Measurements from ENCODE around the gene ZNRF4.

ZNRF4 gene

GRCh38 chr19:5443723-5444122 is 11.5 kb upstream of the ZNRF4 start:
- no peak overlapping the region for H3K27ac ChIP-seq (ENCODE audit: extremely low read depth, low read depth, low read length)
- ChIA-PET CTCF (interaction anchor here (0.6 kb wide), 1 partner anchor 10 kb away, joined by 4 read pairs; no protein-coding TSS in a partner anchor), POLR2A (no interaction called here)
- no peak overlapping the region for H3K4me3 ChIP-seq (ENCODE audit: low read depth, low read length)
- H3K36me3 ChIP-seq (ENCODE audit: control insufficient read depth in 2 of 2, insufficient read depth in 1 of 2, low read length in 2 of 2) = no peaks in the 10 kb centered on the region
- TF ChIP-seq GLI2 (tag by site-specific recombination; IDR thresholded peaks at IDR 0.05; ENCODE audit: borderline replicate concordance, low read depth) (no peak), AEBP2 (tag by site-specific recombination; IDR thresholded peaks at IDR 0.05; ENCODE audit: borderline replicate concordance) (no peak), ZNF623 (tag by site-specific recombination; IDR thresholded peaks at IDR 0.05) (peak; percentile 90), ZNF121 (tag by site-specific recombination; IDR thresholded peaks at IDR 0.05) (no peak), OVOL3 (tag by site-specific recombination; IDR thresholded peaks at IDR 0.05) (no peak), HOXD13 (CRISPR knock-in tag; IDR thresholded peaks at IDR 0.05; ENCODE audit: borderline replicate concordance) (no peak), ZNF530 (tag by site-specific recombination; IDR thresholded peaks at IDR 0.05; ENCODE audit: low read depth) (no peak)
- no peaks in the 10 kb centered on the region for H3K9me3 ChIP-seq (ENCODE audit: control insufficient read depth, insufficient read depth, low read depth, low read length)
- no peaks in the 10 kb centered on the region for H3K4me1 ChIP-seq (ENCODE audit: control insufficient read depth, insufficient read depth, low read length)

- ChIA-PET CTCF (no interaction called here), POLR2A (no interaction called here)
- H3K9me3 ChIP-seq (ENCODE audit: control insufficient read depth, insufficient read depth, low read depth, low read length) = no peaks in the 10 kb centered on the region
- H3K27ac ChIP-seq (ENCODE audit: extremely low read depth, low read depth, low read length) = no peak overlapping the region
- H3K4me1 ChIP-seq (ENCODE audit: control insufficient read depth, insufficient read depth, low read length) = no peaks in the 10 kb centered on the region
- no peaks in the 10 kb centered on the region for H3K36me3 ChIP-seq (ENCODE audit: control insufficient read depth in 2 of 2, insufficient read depth in 1 of 2, low read length in 2 of 2)
- no peak overlapping the region for H3K4me3 ChIP-seq (ENCODE audit: low read depth, low read length)
- peak; percentile 83 for TF ChIP-seq ZNF16 (tag by site-specific recombination; IDR thresholded peaks at IDR 0.05; ENCODE audit: low read depth)
- TF ChIP-seq ZIC2 (tag by site-specific recombination; IDR thresholded peaks at IDR 0.05) = no peak
- no peak for TF ChIP-seq ZBTB7A (tag by site-specific recombination; IDR thresholded peaks at IDR 0.05; ENCODE audit: low read depth)
Observed at GRCh38 chr19:5444431-5444830, 10.8 kb upstream of the ZNRF4 start.

DNA sequence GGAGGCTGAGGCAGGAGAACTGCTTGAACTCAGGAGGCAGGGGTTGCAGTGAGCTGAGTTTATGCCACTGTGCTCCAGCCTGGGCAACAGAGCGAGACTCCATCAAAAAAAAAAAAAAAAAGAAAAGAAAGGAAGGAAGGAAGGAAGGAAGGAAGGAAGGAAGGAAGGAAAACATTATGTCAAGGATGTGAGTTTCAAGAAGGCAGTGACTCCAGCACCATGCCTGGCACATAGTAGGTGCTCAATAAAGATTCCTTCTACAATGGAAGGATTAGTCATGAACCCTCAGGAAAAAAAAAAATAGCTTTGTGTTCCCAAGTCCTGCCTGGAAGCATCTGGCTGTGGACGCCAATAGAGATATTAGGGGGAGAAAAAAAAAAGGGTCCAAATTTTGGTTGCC is 10.1 kb upstream of the ZNRF4 start:
- Histone ChIP-seq H3K4me1 (ENCODE audit: control insufficient read depth, insufficient read depth, low read length) (no peaks in the 10 kb centered on the region), H3K4me3 (ENCODE audit: low read depth, low read length) (no peak overlapping the region), H3K27ac (ENCODE audit: extremely low read depth, low read depth, low read length) (no peak overlapping the region), H3K36me3 (ENCODE audit: control insufficient read depth in 2 of 2, insufficient read depth in 1 of 2, low read length in 2 of 2) (no peaks in the 10 kb centered on the region), H3K9me3 (ENCODE audit: control insufficient read depth, insufficient read depth, low read depth, low read length) (no peaks in the 10 kb centered on the region)
- peak; percentile 65 for TF ChIP-seq ZNF664 (tag by site-specific recombination; IDR thresholded peaks at IDR 0.05)
- peak; percentile 52; the same call in 1 of the 2 replicates for TF ChIP-seq ZNF366 (tag by site-specific recombination; conservative IDR thresholded peaks at IDR 0.05)
- no peak for TF ChIP-seq ZNF639 (tag by site-specific recombination; IDR thresholded peaks at IDR 0.05)
- ChIA-PET POLR2A (interaction anchor here (0.7 kb wide), 2 partner anchors 18 to 123 kb away, joined by 4 read pairs; partner anchors contain the start of gene TINCR), CTCF (interaction anchor here (0.6 kb wide), 1 partner anchor 126 kb away, joined by 5 read pairs; no protein-coding TSS in a partner anchor)

DNA sequence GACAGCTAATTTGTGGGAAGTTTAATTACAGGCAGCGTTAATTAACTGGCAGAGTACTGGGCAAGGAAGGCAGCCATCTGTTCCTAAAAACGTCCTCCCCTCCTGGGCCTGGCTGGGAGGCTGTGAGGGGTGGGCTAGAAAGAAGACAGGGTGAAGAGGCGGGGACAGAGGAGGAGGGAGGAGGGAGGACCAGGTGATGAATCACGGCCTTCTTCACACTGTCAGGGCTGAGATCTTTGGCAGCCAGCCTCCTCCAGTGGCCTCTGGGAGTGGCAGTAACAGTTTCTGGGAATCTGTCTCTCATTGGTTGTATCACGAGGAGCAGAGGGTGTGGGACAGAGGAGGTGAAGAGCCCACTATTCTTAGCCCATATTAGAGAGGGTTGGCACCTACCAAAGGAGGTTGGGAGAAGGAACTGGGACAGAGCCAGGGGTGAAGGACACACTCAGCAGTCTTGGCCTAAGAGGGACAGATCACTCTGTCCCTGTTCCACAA is 9.6 kb upstream of the ZNRF4 start:
- Histone ChIP-seq H3K4me3 (ENCODE audit: low read depth, low read length) (no peak overlapping the region), H3K4me1 (ENCODE audit: control insufficient read depth, insufficient read depth, low read length) (no peaks in the 10 kb centered on the region), H3K9me3 (ENCODE audit: control insufficient read depth, insufficient read depth, low read depth, low read length) (no peaks in the 10 kb centered on the region), H3K27ac (ENCODE audit: extremely low read depth, low read depth, low read length) (no peak overlapping the region), H3K36me3 (ENCODE audit: control insufficient read depth in 2 of 2, insufficient read depth in 1 of 2, low read length in 2 of 2) (no peaks in the 10 kb centered on the region)
- CTCF ChIA-PET = interaction anchor here (0.6 kb wide), 1 partner anchor 127 kb away, joined by 5 read pairs; no protein-coding TSS in a partner anchor
- POLR2A ChIA-PET = interaction anchor here (0.7 kb wide), 2 partner anchors 19 to 122 kb away, joined by 4 read pairs; partner anchors contain the start of gene TINCR
- TF ChIP-seq, protein P1, sequence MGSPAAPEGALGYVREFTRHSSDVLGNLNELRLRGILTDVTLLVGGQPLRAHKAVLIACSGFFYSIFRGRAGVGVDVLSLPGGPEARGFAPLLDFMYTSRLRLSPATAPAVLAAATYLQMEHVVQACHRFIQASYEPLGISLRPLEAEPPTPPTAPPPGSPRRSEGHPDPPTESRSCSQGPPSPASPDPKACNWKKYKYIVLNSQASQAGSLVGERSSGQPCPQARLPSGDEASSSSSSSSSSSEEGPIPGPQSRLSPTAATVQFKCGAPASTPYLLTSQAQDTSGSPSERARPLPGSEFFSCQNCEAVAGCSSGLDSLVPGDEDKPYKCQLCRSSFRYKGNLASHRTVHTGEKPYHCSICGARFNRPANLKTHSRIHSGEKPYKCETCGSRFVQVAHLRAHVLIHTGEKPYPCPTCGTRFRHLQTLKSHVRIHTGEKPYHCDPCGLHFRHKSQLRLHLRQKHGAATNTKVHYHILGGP (tag by site-specific recombination; IDR thresholded peaks at IDR 0.05) = no peak
- TF ChIP-seq PBX3 (CRISPR knock-in tag; IDR thresholded peaks at IDR 0.05) (no peak), ZNF274 (IDR thresholded peaks at IDR 0.05; ENCODE audit: low read length) (no peak), ZNF274 (tag by site-specific recombination; IDR thresholded peaks at IDR 0.05; ENCODE audit: borderline replicate concordance) (no peak), ZNF302 (tag by site-specific recombination; IDR thresholded peaks at IDR 0.05; ENCODE audit: low read depth) (no peak), ZFP69B (tag by site-specific recombination; IDR thresholded peaks at IDR 0.05) (no peak), ZNF16 (tag by site-specific recombination; IDR thresholded peaks at IDR 0.05; ENCODE audit: low read depth) (no peak), ZNF404 (tag by site-specific recombination; IDR thresholded peaks at IDR 0.05) (no peak)
- TF ChIP-seq, protein P2, sequence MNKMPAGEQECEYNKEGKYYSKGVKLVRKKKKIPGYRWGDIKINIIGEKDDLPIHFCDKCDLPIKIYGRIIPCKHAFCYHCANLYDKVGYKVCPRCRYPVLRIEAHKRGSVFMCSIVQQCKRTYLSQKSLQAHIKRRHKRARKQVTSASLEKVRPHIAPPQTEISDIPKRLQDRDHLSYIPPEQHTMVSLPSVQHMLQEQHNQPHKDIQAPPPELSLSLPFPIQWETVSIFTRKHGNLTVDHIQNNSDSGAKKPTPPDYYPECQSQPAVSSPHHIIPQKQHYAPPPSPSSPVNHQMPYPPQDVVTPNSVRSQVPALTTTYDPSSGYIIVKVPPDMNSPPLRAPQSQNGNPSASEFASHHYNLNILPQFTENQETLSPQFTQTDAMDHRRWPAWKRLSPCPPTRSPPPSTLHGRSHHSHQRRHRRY (tag by site-specific recombination; IDR thresholded peaks at IDR 0.05) = no peak

Measured in HEK293 (cell line).